Breast epithelium (tissue), 4 donors: ENCODE data around the gene NEDD9. TPM values are rescaled to one million over a fixed set of nuclear protein-coding genes. Genes with fewer than 3 reads are reported as not detected.

Experiments
- DNase-seq, 2 donors: peaks; one replicate each; pipeline ENCODE4 v3.0.0-alpha.2; 2019; ENCODE audit warnings: low spot score in 2 of 2
- H3K27ac ChIP-seq, 2 donors: fragments of 200-600 bp; sonication (generic) in 1 of 2; one replicate each; pipeline ENCODE4 v1.5.1; 2016 to 2019; ENCODE audit warnings: mild to moderate bottlenecking in 1 of 2
- H3K27me3 ChIP-seq, 2 donors: fragments of 200-600 bp; sonication (generic) in 1 of 2; one replicate each; pipeline versions ENCODE4 v1.5.1 to v1.6.0; 2017 to 2019; ENCODE audit warnings: control low read depth in 1 of 2, mild to moderate bottlenecking in 1 of 2
- H3K36me3 ChIP-seq: fragments of 200-600 bp; one replicate; pipeline ENCODE4 v1.5.1; 2019
- H3K4me1 ChIP-seq, 2 donors: fragments of 200-600 bp; sonication (generic); one replicate each; pipeline ENCODE4 v1.5.1; 2016 to 2019; ENCODE audit warnings: control low read depth in 1 of 2
- H3K4me3 ChIP-seq, 3 donors: fragments of 200-600 bp; sonication (generic); 1 replicate in 2 of 3; 2 replicates in 1 of 3; pipeline ENCODE4 v1.5.1; 2016 to 2019; ENCODE audit warnings: mild to moderate bottlenecking in 3 of 3, moderate library complexity in 2 of 3
- H3K9me3 ChIP-seq, 2 donors: fragments of 200-600 bp; sonication (generic) in 1 of 2; one replicate each; pipeline ENCODE4 v1.5.1; 2016 to 2019; ENCODE audit warnings: control low read depth in 1 of 2
- POLR2A ChIP-seq: fragments of 450-650 bp; IDR thresholded peaks from one replicate; pipeline ENCODE4 v1.6.1; 2016; ENCODE audit warnings: antibody characterized with exemption, mild to moderate bottlenecking, moderate library complexity
- POLR2AphosphoS5 ChIP-seq, 3 donors: sonication (generic); formaldehyde crosslinking; IDR thresholded peaks; one replicate each; pipeline ENCODE4 v1.6.1; 2017; ENCODE audit warnings: antibody characterized with exemption in 3 of 3
- intact Hi-C: fragments of 100-400 bp; cut with DNase I; formaldehyde crosslinking; loops from one replicate; pipeline ENCODE4 v1.15.1; 2023; ENCODE audit warnings: low total_unique reads
- total RNA-seq, 3 donors: library from RNA; depleted of rRNA; stranded (reverse); fragments of >200 nt; gene quantifications; one replicate each; pipeline ENCODE4 v1.1.0, GENCODE V29; 2016
- TF ChIP-seq, protein P1 (sequence below), 3 donors: fragments of 450-650 bp; IDR thresholded peaks; one replicate each; pipeline ENCODE4 v1.5.1; 2016 to 2017; ENCODE audit warnings: antibody characterized with exemption in 3 of 3, mild to moderate bottlenecking in 3 of 3, moderate library complexity in 3 of 3

Gene NEDD9
- total RNA-seq, 3 donors from 2014 or later, result 41.4 to 108 (median 79.2) TPM

- H3K4me3 ChIP-seq, result peak overlapping the region in 2 of 3 donors; percentile 1 to 6
- H3K36me3 ChIP-seq, result no peaks in the 10 kb centered on the region
- intact Hi-C loops, result no loop called here
- peak overlapping the region; percentile 82 to 84 for H3K27ac ChIP-seq
- H3K9me3 ChIP-seq, result no peaks in the 10 kb centered on the region
- TF ChIP-seq, protein P1, sequence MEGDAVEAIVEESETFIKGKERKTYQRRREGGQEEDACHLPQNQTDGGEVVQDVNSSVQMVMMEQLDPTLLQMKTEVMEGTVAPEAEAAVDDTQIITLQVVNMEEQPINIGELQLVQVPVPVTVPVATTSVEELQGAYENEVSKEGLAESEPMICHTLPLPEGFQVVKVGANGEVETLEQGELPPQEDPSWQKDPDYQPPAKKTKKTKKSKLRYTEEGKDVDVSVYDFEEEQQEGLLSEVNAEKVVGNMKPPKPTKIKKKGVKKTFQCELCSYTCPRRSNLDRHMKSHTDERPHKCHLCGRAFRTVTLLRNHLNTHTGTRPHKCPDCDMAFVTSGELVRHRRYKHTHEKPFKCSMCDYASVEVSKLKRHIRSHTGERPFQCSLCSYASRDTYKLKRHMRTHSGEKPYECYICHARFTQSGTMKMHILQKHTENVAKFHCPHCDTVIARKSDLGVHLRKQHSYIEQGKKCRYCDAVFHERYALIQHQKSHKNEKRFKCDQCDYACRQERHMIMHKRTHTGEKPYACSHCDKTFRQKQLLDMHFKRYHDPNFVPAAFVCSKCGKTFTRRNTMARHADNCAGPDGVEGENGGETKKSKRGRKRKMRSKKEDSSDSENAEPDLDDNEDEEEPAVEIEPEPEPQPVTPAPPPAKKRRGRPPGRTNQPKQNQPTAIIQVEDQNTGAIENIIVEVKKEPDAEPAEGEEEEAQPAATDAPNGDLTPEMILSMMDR (IDR thresholded peaks at IDR 0.05), result no peak
- TF ChIP-seq POLR2AphosphoS5 (IDR thresholded peaks at IDR 0.05), result peak in 2 of 3 donors; percentile 59 to 80
- no peaks in the 10 kb centered on the region for H3K27me3 ChIP-seq
- peaks cover 6 to 32% of the 10 kb centered on the region in 2 donors for H3K4me1 ChIP-seq
- peak in 1 of 2 donors; percentile 78 for DNase-seq
Observed at GRCh38 chr6:11214084-11214833, 18.2 kb downstream of the NEDD9 start.

GRCh38 chr6:11213422-11214021, 18.9 kb downstream of the NEDD9 start:
- Histone ChIP-seq H3K36me3 (no peaks in the 10 kb centered on the region), H3K27ac (peak overlapping the region; percentile 82 to 84), H3K4me3 (no peak overlapping the region), H3K9me3 (no peaks in the 10 kb centered on the region), H3K27me3 (no peaks in the 10 kb centered on the region), H3K4me1 (peaks cover 6 to 26% of the 10 kb centered on the region in 2 donors)
- DNase-seq, result peak in 1 of 2 donors; percentile 38
- intact Hi-C loops, result no loop called here
- TF ChIP-seq, protein P1 (IDR thresholded peaks at IDR 0.05), result no peak
- TF ChIP-seq POLR2AphosphoS5 (IDR thresholded peaks at IDR 0.05) (peak in 1 of 3 donors; percentile 18), POLR2A (no peak)

- Histone ChIP-seq H3K27ac (peak overlapping the region; percentile 82 to 84), H3K36me3 (no peaks in the 10 kb centered on the region), H3K4me3 (no peak overlapping the region), H3K9me3 (no peaks in the 10 kb centered on the region), H3K4me1 (peaks cover 6 to 22% of the 10 kb centered on the region in 2 donors), H3K27me3 (no peaks in the 10 kb centered on the region)
- intact Hi-C loops, result no loop called here
- TF ChIP-seq POLR2AphosphoS5 (IDR thresholded peaks at IDR 0.05) (peak; percentile 30 to 67 (median 56)), POLR2A (no peak)
- DNase-seq, result peak in 1 of 2 donors; percentile 34
Observed at GRCh38 chr6:11212664-11213063, 19.8 kb downstream of the NEDD9 start.

DNA sequence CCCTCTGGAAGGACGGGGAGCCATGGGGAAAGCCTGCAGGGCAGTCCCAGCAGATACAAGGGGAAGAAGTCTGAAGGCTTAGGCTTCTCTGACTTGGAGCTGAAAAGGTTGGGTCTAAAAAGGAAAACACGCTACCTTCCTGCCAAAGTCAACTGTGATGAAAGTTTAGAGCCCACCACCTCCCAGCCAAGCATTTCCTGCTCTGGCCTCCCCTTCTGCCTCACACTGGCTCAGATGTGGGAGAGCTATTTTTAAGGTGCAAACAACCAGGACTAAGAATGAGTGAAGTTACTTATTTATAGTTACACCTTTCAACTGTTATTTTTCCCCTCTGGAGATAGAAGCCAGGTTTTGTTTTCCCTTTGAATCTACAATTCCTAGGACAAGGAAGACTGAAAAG, 21.2 kb downstream of the NEDD9 start:
- Histone ChIP-seq H3K36me3 (no peaks in the 10 kb centered on the region), H3K27ac (peak overlapping the region; percentile 82 to 84), H3K4me1 (peaks cover 6 to 15% of the 10 kb centered on the region in 2 donors)

DNA sequence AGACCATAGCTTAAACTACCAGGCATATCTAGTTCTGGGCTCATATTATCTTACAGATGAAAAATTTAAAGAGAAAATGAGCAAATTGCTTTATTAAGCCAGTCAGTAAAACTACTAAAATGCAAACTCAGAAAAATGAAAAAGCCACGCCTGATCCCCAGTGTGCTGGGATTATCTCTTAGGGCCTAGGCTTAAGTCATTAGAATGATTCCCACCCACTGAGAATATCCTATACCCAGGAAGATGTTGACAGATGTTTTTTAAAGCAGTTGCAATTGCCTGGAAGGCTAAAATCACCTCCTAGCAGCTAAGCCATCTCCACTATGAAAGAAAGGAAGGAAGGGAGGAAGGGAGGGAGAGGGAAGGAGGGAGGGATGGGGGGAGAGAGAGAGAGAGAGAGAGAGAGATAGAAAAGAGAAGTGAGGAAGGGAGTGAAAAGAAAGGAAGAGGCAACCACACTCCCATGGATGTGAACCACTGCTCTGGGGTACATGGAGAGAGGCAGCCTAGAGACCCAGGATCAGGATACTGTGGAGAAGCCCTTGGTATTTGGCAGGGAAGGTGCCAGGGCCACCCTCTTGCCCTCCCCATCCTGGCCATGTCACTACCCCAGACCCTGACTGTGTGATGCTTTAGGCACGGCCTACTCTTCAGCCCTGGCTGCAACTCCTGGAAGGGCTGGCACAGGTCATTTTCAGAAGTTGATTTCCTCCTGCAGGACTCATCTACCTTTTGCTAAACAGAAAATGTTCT, 21.9 kb downstream of the NEDD9 start:
- H3K27ac ChIP-seq, result peak overlapping the region; percentile 82 to 84
- H3K9me3 ChIP-seq, result no peaks in the 10 kb centered on the region
- no peaks in the 10 kb centered on the region for H3K36me3 ChIP-seq
- no peak overlapping the region for H3K4me3 ChIP-seq
- intact Hi-C loops, result no loop called here
- DNase-seq, result peak in 1 of 2 donors; percentile 18
- peaks cover 6 to 13% of the 10 kb centered on the region in 2 donors for H3K4me1 ChIP-seq
- no peak for TF ChIP-seq POLR2AphosphoS5 (IDR thresholded peaks at IDR 0.05)
- H3K27me3 ChIP-seq, result no peaks in the 10 kb centered on the region

More for the DNA sequence above, 21.2 kb downstream of the NEDD9 start:
- Histone ChIP-seq H3K27me3 (no peaks in the 10 kb centered on the region), H3K9me3 (no peaks in the 10 kb centered on the region), H3K4me3 (no peak overlapping the region)
- intact Hi-C loops, result no loop called here
- no peak for DNase-seq
- peak in 1 of 3 donors; percentile 7 for TF ChIP-seq POLR2AphosphoS5 (IDR thresholded peaks at IDR 0.05)
- TF ChIP-seq, protein P1 (IDR thresholded peaks at IDR 0.05), result no peak
